ENCODE measurements around the gene VKORC1L1.

VKORC1L1 gene

DNA sequence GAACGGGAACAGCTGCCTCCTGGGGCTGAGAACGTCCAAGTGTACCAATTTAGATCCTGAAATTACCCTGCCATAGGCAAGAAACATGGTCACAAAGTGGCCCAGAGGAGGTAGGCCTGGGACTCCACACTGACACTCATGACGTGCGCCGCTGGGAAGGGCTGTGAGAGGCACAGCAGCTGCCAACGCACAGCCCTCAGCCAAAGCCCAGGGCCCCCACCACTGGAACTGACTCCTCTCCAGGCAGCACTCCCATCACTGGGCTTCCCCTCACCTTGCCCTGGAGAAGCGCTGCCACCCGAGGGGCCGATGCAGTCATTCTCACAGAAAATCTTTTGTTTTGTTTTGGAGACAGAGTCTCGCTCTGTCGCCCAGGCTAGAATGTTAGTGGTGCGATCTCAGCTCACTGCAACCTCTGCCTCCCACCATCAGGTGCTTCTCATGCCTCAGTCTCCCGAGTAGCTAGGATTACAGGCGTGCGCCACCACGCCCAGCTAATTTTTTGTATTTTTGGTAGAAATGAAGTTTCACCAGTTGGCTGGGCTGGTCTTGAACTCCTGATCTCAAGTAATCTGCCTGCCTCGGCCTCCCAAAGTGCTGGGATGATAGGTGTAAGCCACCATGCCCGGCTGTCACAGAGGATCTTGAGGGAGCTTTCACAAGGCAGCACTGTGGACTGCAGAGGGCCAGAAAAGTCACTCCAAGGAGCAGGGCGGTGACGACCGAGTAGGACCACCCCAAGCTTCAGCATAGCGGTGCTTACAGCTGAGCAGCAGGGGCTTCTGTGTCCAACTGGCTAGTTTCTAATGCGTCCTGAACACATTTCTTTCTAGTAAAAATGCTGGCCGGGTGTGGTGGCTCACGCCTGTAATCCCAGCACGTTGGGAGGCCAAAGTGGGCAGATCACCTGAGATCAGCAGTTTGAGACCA lies 95.6 kb downstream of the VKORC1L1 start:
- Histone ChIP-seq H3K36me3 (replicated peaks) (peaks cover 88% of the 10 kb centered on the region), H3K4me1 (no peaks in the 10 kb centered on the region), H3K4me3 (no peak overlapping the region), H3K27me3 (ENCODE audit: low read depth) (no peaks in the 10 kb centered on the region), H3K9me3 (no peaks in the 10 kb centered on the region)
- in situ Hi-C loops (cut with MboI; ENCODE audit: low sequenced_read_pairs) = no loop called here
- no peak for DNase-seq (ENCODE audit: low spot score in 2 of 2)

DNA sequence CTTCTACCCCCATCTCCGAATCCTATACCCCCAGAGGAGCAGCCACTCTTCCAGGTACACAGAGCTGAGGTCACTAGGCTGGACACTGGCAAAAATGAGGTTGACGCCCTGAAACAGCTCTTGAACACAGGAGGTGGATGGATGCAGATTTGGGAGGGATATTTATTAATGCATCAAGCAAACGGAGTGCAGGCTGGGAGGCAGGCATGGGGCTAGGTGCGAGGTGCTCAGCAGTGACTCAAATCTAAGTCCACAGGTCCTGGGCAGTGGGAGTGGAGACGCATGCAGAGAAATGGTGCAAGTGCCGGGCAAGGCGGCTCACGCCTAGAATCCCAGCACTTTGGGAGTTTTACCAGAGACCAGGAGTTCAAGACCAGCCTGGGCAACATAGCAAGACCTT lies 98.1 kb downstream of the VKORC1L1 start:
- no peak overlapping the region for H3K4me3 ChIP-seq
- no peaks in the 10 kb centered on the region for H3K27me3 ChIP-seq (ENCODE audit: low read depth)
- H3K36me3 ChIP-seq (replicated peaks) = peaks cover 92% of the 10 kb centered on the region
- no peaks in the 10 kb centered on the region for H3K9me3 ChIP-seq
- in situ Hi-C loops (cut with MboI; ENCODE audit: low sequenced_read_pairs) = no loop called here
- no peak for DNase-seq (ENCODE audit: low spot score in 2 of 2)
- no peaks in the 10 kb centered on the region for H3K4me1 ChIP-seq

DNA sequence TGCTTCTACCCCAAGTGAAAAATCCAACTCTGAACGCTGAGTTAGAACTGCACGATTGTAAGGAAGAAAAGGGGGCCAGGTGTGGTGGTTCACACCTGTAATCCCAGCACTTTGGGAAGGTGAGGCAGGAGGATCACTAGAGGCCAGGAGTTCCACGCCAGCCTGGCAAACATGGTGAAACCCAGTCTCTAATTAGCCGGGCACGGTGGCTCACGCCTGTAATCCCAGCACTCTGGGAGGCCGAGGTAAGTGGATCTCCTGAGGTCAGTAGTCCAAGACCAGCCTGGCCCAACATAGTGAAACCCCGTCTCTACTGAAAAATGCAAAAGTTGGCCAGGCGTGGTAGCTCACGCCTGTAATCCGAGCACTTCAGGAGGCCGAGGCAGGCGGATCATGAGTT lies 100.1 kb downstream of the VKORC1L1 start:
- Histone ChIP-seq H3K27me3 (ENCODE audit: low read depth) (no peaks in the 10 kb centered on the region), H3K4me3 (no peak overlapping the region), H3K9me3 (no peaks in the 10 kb centered on the region), H3K4me1 (no peaks in the 10 kb centered on the region), H3K36me3 (replicated peaks) (peaks cover 80% of the 10 kb centered on the region)
- in situ Hi-C loops (cut with MboI; ENCODE audit: low sequenced_read_pairs) = no loop called here
- DNase-seq (ENCODE audit: low spot score in 2 of 2) = no peak

DNA sequence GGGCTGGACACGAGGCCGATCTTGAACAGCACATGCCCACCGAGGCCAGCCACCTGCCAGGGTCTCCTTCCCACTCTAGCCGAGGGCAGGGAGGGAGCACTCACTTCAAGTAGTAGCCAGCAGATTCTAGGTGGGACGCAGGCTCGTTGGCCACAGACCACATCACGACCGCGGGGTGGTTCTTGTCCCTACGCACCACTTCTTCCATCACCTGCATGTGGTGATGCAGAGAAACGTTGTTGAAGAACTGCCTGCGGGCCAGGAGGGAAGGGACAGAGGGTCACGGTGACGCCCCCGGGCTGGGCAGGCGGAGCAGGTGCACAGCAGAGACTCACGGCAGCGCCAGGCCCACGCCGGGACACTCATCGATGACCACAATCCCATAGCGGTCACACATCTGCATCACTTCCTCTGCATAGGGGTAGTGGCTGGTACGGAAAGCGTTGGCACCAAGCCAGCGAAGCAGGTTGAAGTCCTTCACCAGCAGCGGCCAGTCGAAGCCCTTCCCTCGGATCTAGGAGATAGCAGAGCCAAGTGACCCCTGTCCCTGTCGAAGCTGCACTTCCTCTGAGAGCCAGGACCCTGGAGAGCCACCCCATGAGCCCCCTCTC lies 101.4 kb downstream of the VKORC1L1 start:
- in situ Hi-C loops (cut with MboI; ENCODE audit: low sequenced_read_pairs) = no loop called here
- Histone ChIP-seq H3K36me3 (replicated peaks) (peaks cover 73% of the 10 kb centered on the region), H3K4me3 (no peak overlapping the region), H3K27me3 (ENCODE audit: low read depth) (no peaks in the 10 kb centered on the region), H3K9me3 (no peaks in the 10 kb centered on the region), H3K4me1 (no peaks in the 10 kb centered on the region)
- no peak for DNase-seq (ENCODE audit: low spot score in 2 of 2)

DNA sequence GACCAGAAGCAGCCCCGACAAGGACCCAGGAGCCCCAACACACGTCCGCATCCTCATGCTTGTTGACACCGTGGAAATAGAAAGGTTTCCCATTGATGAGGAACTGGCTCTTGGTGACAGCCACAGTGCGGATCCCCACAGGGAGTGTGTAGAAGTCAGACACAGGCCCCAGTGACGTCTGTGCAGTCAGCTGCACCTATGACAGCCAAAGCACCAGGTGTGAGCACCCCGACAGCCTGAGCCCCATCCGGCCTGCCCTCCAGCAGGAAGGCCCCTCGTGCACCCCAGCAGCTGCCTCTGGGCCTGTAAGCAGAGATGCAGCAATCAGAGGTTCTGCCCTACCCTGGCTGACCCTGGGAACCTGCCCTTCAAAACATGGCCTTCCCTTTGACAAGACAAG lies 102.0 kb downstream of the VKORC1L1 start:
- Histone ChIP-seq H3K4me3 (no peak overlapping the region), H3K36me3 (replicated peaks) (peaks cover 72% of the 10 kb centered on the region), H3K27me3 (ENCODE audit: low read depth) (no peaks in the 10 kb centered on the region), H3K4me1 (no peaks in the 10 kb centered on the region), H3K9me3 (no peaks in the 10 kb centered on the region)
- in situ Hi-C loops (cut with MboI; ENCODE audit: low sequenced_read_pairs) = no loop called here
- DNase-seq (ENCODE audit: low spot score in 2 of 2) = no peak

DNA sequence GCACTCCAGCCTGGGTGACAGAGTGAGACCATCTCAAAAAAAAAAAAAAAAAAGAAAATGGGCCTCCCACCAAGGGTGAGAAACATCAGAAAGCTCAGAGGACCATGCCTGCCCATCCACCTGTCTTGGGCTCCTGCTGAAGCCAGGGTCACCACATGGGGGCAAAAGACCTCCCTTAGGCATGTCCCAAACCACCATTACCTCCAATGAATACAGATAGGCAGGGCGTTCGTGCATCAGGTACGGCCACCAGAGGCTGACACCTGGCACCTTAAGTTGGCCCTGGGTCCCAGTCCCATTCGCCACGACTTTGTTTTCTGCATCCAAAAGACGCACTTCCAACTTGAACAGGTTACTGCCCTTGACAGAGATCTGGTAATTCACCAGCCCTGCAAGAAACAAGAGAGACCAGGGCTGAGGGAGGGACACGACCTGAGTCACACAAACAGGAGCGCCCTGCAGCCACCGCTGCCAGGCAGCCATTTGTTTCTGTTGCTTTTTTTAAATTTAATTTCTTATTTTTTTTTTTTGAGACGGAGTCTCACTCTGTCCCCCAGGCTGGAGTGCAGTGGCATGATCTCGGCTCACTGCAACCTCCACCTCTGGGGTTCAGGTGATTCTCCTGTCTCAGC lies 103.1 kb downstream of the VKORC1L1 start:
- Histone ChIP-seq H3K4me1 (peaks cover 4% of the 10 kb centered on the region; the same call in 1 of the 2 replicates), H3K27me3 (ENCODE audit: low read depth) (no peaks in the 10 kb centered on the region), H3K9me3 (no peaks in the 10 kb centered on the region), H3K36me3 (replicated peaks) (peaks cover 68% of the 10 kb centered on the region), H3K4me3 (no peak overlapping the region)
- in situ Hi-C loops (cut with MboI; ENCODE audit: low sequenced_read_pairs) = no loop called here
- no peak for DNase-seq (ENCODE audit: low spot score in 2 of 2)

DNA sequence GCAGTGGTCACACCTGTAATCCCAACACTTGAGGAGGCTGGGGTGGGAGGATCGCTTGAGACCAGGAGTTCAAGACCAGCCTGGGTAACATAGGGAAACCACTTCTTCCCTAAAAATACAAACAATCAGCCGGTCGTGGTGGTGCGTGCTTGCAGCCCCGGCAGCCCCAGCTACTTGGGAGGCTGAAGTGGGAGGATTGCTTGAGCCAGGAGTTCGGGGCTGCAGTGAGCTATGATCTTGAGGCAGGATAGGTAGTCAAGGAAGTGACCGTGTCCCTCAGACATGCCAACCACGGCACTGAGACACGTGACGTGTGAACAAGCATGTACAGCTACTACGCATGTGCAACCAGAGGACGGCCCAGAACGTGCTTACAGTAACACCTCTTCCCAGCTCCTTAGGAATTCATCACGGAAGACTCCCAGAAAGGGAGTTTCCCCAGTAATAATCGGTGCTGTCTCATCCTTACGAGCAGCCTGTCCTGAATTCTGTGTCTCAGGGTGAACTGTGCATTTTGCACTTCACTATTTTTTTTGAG lies 103.9 kb downstream of the VKORC1L1 start:
- Histone ChIP-seq H3K4me1 (peaks cover 4% of the 10 kb centered on the region; the same call in 1 of the 2 replicates), H3K27me3 (ENCODE audit: low read depth) (no peaks in the 10 kb centered on the region), H3K9me3 (no peaks in the 10 kb centered on the region), H3K4me3 (no peak overlapping the region), H3K36me3 (replicated peaks) (peaks cover 61% of the 10 kb centered on the region)
- in situ Hi-C loops (cut with MboI; ENCODE audit: low sequenced_read_pairs) = no loop called here
- no peak for DNase-seq (ENCODE audit: low spot score in 2 of 2)

DNA sequence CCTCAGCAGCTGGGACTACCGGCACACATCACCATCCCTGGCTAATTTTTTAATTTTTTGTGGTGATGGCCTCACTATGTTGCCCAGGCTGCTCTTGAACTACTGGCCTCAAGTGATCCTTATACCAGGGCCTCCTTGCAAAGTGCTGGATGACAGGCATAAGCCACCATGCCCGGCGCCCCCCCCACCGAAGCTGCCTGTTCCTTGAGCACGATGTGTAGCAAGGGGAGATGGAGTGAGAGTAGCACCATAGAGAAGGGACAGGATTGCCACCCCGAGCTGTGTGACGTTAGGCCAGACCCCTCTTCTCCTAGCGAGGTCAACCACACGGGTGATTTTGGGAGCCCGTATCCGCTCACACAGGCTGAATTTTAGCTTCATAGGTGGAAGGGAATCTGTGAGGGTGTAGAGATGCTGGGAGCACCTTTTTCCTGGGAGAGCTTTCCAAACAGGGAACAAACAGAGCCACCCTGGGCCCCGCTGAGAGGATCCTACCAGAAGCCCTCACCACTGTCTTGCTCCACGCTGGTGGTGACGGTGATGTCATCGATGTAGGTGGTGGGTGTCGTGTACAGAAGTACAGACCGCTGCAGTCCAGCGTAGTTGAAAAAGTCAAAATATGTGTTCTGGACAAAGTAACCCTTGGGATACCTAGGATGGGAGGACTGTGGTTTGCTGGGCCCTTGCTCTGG lies 106.2 kb downstream of the VKORC1L1 start:
- Histone ChIP-seq H3K9me3 (no peaks in the 10 kb centered on the region), H3K4me3 (no peak overlapping the region), H3K27me3 (ENCODE audit: low read depth) (no peaks in the 10 kb centered on the region), H3K4me1 (peaks cover 9% of the 10 kb centered on the region), H3K36me3 (replicated peaks) (peaks cover 39% of the 10 kb centered on the region)
- DNase-seq (ENCODE audit: low spot score in 2 of 2) = no peak
- in situ Hi-C loops (cut with MboI; ENCODE audit: low sequenced_read_pairs) = no loop called here

DNA sequence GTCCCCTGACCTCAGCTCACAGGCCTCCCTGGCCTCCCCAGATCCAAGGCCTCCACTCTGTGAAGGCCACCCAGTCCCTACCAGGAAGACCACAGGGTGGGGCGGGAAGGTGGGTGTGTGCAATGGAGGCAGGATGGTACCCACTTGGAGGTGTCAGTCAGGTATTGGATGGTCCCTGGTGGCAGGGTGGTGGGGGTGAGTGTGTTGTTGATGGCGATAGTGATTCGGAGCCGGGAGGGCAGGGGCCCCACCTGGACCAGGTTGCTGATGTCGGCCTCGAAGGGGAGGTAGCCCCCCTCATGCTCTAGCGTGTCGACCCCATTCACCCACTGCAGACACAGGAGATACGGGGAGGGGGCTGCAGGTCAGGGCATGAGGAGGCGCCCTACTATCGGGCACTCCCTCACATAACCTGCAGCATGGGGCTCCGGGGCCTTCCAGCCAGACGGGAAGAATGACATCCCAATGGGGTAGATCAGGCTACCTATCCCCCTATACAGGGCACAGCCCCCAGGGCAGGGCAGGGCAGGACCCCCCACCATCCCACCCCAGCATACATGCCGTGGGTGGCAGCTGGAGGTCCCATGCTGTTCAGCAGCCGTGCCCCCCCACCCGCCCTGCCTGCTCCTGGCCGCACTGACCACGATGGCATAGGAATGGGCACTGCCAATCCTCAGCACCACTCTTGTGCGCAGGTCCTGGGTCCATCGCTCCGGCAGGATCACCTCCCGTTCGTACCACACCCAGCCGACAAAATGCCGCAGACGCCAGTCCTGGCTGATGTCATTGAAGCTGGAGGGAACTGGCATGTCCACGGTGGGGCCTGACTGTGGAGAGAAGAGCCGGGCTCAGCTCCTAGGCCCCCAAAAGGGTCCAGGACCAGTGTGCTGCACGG lies 107.0 kb downstream of the VKORC1L1 start:
- H3K4me3 ChIP-seq = no peak overlapping the region; the same call in 1 of the 2 replicates
- no peaks in the 10 kb centered on the region for H3K27me3 ChIP-seq (ENCODE audit: low read depth)
- DNase-seq (ENCODE audit: low spot score in 2 of 2) = no peak
- peaks cover 33% of the 10 kb centered on the region for H3K36me3 ChIP-seq (replicated peaks)
- H3K9me3 ChIP-seq = no peaks in the 10 kb centered on the region
- in situ Hi-C loops (cut with MboI; ENCODE audit: low sequenced_read_pairs) = no loop called here
- peaks cover 9% of the 10 kb centered on the region for H3K4me1 ChIP-seq

DNA sequence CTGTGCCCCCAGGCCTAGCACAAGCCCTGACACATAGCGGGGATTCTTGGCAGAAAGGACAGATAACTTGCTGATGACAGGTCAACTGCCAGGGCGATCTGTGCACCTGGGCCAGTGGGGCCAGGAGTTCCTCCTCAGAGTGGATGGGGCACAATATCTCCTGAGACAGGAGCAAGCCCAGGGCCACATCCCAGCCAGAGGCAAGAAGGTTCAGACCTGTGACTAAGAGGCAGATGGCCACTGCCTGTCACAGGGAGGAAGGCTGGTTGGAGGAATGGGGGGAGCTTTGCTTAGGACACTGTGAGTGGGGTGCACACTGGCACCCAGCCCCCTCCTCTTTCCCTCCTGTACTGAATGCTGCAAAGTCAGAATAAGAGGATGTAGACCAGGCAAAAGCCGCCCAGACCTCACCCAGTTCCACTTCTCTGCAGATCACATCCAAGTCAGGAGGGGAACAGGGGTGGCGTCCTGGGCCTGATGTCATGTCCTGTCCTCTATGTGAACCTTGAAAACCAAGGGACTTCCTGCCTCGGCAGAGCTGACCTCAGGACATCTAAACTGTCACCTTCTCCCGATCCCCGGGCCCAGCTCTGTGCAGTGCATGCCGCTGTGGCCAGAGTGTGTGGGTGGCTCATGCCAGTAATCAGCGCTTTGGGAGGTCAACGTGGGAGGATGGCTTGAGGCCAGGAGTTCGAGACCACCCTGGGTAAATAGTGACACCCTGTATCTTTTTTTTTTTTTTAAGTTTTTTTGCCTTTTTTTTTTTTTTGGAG lies 107.8 kb downstream of the VKORC1L1 start:
- in situ Hi-C loops (cut with MboI; ENCODE audit: low sequenced_read_pairs) = no loop called here
- DNase-seq (ENCODE audit: low spot score in 2 of 2) = peak in 1 of 2 experiments; percentile 34
- Histone ChIP-seq H3K9me3 (no peaks in the 10 kb centered on the region), H3K27me3 (ENCODE audit: low read depth) (no peaks in the 10 kb centered on the region), H3K36me3 (replicated peaks) (peaks cover 27% of the 10 kb centered on the region), H3K4me1 (peaks cover 9% of the 10 kb centered on the region), H3K4me3 (peak overlapping the region; percentile 84)

DNA sequence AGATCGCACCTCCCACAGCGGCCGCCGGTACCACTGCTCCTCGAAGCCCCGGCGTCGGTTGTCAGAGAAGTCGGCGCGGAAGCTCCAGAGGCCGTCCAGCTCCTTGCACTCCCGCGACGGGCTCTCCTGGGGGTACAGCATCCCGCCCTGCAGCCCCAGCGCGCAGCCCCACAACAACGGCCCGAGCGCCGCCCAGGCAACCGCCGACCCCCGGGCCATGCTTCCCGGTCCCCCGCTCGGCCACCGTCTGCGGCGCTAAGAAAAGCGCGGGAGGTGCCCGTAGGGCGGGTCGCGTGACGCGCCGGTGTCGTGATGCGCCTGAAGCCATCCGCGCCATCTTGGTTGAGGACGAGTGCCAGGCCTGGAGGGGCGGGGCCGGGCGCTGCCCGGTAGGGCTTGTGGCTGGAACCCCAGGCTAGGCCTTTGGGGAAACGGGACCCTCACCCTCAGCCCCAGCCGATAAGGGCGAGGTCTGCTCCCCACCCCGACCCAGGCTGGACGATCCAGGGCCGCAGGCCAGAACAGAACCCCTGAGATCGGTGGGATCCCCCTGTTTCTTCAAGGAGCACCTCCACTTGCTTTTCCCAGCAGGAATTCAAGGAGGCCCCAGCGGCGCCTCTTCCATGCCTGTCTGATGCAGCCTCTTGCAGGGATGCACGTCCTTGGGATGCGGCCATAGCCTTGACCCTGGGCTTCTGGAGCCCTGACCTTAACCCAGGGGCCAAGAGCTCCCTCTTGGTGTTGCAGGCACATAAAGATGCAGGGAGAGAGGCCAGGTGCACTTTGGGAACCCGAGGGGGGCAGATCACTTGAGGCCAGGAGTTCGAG lies 109.3 kb downstream of the VKORC1L1 start, which contains the start of gene GUSB:
TSS of gene GUSB (minus strand) at position 249 of the 828 bp plus-strand sequence. CDS start at position 219, 30 bp downstream.
- no peaks in the 10 kb centered on the region for H3K27me3 ChIP-seq (ENCODE audit: low read depth)
- peaks cover 9% of the 10 kb centered on the region for H3K4me1 ChIP-seq
- DNase-seq (ENCODE audit: low spot score in 2 of 2) = peak; percentile 86 to 95
- in situ Hi-C loops (cut with MboI; ENCODE audit: low sequenced_read_pairs) = no loop called here
- peaks cover 19% of the 10 kb centered on the region for H3K36me3 ChIP-seq (replicated peaks)
- peak within 1 kb of the TSS; percentile 84 for H3K4me3 ChIP-seq
- no peaks in the 10 kb centered on the region for H3K9me3 ChIP-seq

Measured in HAP-1 (cell line).